Measurements from ENCODE around the gene GALNT6. TPM values are rescaled to one million over a fixed set of nuclear protein-coding genes. Genes with fewer than 3 reads are reported as not detected.
A peak's percentile ranks its signal among the peaks of the same experiment; 100 is the strongest.

Gene GALNT6
- polyA plus RNA-seq, 2 of the 4 experiments (the other 2 are of a cell fraction): 3.6 to 4.3 TPM

DNA sequence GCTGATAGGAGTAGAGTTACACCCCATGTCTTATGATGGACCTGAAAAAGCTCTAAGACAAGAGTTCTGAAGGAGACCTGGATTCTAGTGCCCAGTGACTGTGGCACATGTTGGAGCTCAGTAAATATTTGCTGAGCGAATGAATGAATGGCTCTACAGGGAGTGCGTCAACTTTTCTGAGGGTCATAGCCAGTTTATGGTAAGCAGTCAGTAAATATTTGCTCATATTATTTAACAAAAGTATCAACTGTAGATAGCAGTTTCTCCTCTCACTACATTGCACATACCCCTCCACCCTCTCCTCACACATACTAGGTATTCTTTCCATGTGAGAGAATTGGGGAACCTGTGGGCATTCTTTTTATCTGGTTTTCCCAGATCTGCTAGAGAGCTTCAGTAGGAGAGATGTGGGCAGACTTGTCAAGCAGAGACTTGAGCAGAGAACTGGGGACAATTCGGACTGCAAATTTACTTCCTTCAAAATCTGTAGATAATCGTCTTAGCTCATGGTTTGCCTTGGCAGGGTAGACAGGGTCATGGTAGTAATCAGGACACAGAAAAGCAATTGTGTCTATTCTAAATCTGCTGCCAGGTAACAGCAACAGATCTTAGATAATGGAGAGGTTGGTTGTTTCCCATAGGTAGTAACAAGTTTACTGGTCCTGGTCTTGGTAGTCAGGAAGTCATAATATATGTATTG, 39.1 kb upstream of the GALNT6 start:
- ATAC-seq (peak in 1 of 2 experiments; percentile 41; a peak in 3 of 6 replicates), FAIRE-seq (no peak), DNase-seq (ENCODE audit: low read depth in 1 of 2, low spot score in 1 of 2) (peak in 1 of 2 experiments; percentile 36)
- POLR2A ChIA-PET: no interaction called here
- Histone ChIP-seq H3K9me3 (no peaks in the 10 kb centered on the region), H3K4me1 (0 out of 3 replicates have a peak, but pooled peaks cover 7% of the 10 kb centered on the region), H3K27ac (no peak overlapping the region), H3K4me3 (no peak overlapping the region), H3K4me2 (0 out of 3 replicates have a peak overlapping the region, but pooled peaks have one; percentile 15)
- CTCF ChIA-PET: interaction anchor here (0.5 to 4.8 kb wide), 7 partner anchors 9 to 445 kb away, joined by 3 to 28 read pairs (median 7); no protein-coding TSS in a partner anchor
- TF ChIP-seq POLR2A (IDR thresholded peaks at IDR 0.05; ENCODE audit: low read length) (no peak), CHD4 (IDR thresholded peaks at IDR 0.05; ENCODE audit: borderline replicate concordance) (no peak), TP53 (CRISPR knock-in tag; IDR thresholded peaks at IDR 0.05) (no peak), KDM5A (IDR thresholded peaks at IDR 0.05) (no peak), BHLHE40 (IDR thresholded peaks at IDR 0.05; ENCODE audit: low read depth, low read length) (no peak), RFX5 (IDR thresholded peaks at IDR 0.05) (no peak), RAD21 (conservative IDR thresholded peaks at IDR 0.05 in 1 of 2, IDR thresholded peaks at IDR 0.05 in 1 of 2) (no peak), EP300 (IDR thresholded peaks at IDR 0.05) (no peak), SMC3 (IDR thresholded peaks at IDR 0.05) (no peak), ESRRA (IDR thresholded peaks at IDR 0.05; ENCODE audit: borderline replicate concordance, low read length) (no peak)
- TF ChIP-seq, protein P1, sequence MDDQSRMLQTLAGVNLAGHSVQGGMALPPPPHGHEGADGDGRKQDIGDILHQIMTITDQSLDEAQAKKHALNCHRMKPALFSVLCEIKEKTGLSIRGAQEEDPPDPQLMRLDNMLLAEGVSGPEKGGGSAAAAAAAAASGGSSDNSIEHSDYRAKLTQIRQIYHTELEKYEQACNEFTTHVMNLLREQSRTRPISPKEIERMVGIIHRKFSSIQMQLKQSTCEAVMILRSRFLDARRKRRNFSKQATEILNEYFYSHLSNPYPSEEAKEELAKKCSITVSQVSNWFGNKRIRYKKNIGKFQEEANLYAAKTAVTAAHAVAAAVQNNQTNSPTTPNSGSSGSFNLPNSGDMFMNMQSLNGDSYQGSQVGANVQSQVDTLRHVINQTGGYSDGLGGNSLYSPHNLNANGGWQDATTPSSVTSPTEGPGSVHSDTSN (IDR thresholded peaks at IDR 0.05): no peak
- TF ChIP-seq, protein P2, sequence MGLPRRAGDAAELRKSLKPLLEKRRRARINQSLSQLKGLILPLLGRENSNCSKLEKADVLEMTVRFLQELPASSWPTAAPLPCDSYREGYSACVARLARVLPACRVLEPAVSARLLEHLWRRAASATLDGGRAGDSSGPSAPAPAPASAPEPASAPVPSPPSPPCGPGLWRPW (IDR thresholded peaks at IDR 0.05): no peak
- TF ChIP-seq, protein P3, sequence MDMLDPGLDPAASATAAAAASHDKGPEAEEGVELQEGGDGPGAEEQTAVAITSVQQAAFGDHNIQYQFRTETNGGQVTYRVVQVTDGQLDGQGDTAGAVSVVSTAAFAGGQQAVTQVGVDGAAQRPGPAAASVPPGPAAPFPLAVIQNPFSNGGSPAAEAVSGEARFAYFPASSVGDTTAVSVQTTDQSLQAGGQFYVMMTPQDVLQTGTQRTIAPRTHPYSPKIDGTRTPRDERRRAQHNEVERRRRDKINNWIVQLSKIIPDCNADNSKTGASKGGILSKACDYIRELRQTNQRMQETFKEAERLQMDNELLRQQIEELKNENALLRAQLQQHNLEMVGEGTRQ (IDR thresholded peaks at IDR 0.05): no peak
- TF ChIP-seq, protein P4, sequence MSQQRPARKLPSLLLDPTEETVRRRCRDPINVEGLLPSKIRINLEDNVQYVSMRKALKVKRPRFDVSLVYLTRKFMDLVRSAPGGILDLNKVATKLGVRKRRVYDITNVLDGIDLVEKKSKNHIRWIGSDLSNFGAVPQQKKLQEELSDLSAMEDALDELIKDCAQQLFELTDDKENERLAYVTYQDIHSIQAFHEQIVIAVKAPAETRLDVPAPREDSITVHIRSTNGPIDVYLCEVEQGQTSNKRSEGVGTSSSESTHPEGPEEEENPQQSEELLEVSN (IDR thresholded peaks at IDR 0.05; ENCODE audit: borderline replicate concordance, low read depth): no peak
- 19% methylated on average over 4 of the region's 4 CpGs for WGBS (ENCODE audit: missing lambda C conversion rate)

DNA sequence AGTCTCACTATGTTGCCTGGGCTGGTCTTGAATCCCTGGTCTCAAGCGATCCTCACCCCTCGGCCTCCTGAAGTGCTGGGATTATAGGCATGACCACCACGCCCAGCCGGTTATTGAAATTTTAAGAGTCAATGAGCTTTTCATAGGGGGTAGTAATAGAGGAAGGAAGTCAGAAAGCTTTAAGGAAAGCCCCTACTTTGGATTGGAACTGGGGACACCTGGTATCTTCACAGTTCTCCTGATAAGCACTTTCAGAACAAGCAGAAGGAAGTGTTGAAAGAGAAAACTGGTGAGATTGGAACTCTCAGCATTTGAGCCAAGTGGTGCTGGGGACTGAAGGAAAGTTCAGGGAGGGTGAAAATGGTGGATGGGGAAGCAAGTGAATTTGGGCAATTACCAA, 38.5 kb upstream of the GALNT6 start:
- WGBS (ENCODE audit: missing lambda C conversion rate): 92% methylated on average over 4 of the region's 4 CpGs
- no peak overlapping the region for H3K4me3 ChIP-seq
- DNase-seq (ENCODE audit: low read depth in 1 of 2, low spot score in 1 of 2) (no peak), FAIRE-seq (no peak), ATAC-seq (no peak)
- TF ChIP-seq RNF2 (IDR thresholded peaks at IDR 0.05; ENCODE audit: borderline replicate concordance, low read depth) (no peak), MAZ (IDR thresholded peaks at IDR 0.05; ENCODE audit: borderline replicate concordance, low read depth, low read length) (no peak), HDAC2 (IDR thresholded peaks at IDR 0.05) (no peak), ZNF302 (CRISPR knock-in tag; IDR thresholded peaks at IDR 0.05) (no peak)
- no peak overlapping the region for H3K27ac ChIP-seq
- H3K9me3 ChIP-seq: no peaks in the 10 kb centered on the region
- POLR2A ChIA-PET: no interaction called here
- CTCF ChIA-PET: interaction anchor here (0.5 to 4.8 kb wide), 10 partner anchors 9 to 1422 kb away, joined by 3 to 28 read pairs (median 5); no protein-coding TSS in a partner anchor
- H3K4me1 ChIP-seq: 0 out of 3 replicates have a peak, but pooled peaks cover 7% of the 10 kb centered on the region
- H3K4me2 ChIP-seq: no peak overlapping the region

DNA sequence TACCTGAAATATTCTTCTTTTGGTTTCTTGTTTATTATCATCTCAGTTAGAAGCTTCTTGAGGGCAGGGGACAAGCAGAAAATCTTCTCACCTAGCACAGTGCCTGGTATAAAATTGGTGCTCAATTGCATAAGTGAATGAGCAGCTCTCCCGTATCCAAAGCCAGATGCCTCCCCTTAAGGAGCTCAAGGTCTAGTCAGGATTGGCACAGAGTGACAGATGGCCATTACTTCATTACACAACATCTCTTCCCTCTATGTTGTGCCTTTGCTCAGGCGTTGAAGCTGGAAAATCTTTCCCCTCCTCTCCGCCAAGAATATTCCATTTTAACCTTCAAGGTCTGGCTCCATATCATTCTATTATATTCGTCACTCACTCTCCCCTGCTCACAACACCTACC, 37.0 kb upstream of the GALNT6 start:
- CTCF ChIA-PET: interaction anchor here (0.6 to 4.8 kb wide), 10 partner anchors 11 to 496 kb away, joined by 3 to 28 read pairs (median 5); a partner anchor contains a TSS
- WGBS (ENCODE audit: missing lambda C conversion rate): 76% methylated on average over 4 of the region's 4 CpGs
- FAIRE-seq: no peak
- no peak for TF ChIP-seq MYC (IDR thresholded peaks at IDR 0.05; ENCODE audit: borderline replicate concordance, low read length)
- TF ChIP-seq HDAC2 (IDR thresholded peaks at IDR 0.05): no peak
- no peak for TF ChIP-seq FOSL2 (IDR thresholded peaks at IDR 0.05)
- TF ChIP-seq FOSL2 (CRISPR knock-in tag; IDR thresholded peaks at IDR 0.05): no peak
- TF ChIP-seq EP300 (IDR thresholded peaks at IDR 0.05): no peak
- TF ChIP-seq, protein P4 (IDR thresholded peaks at IDR 0.05; ENCODE audit: borderline replicate concordance, low read depth): no peak
- no peak for TF ChIP-seq JUN (IDR thresholded peaks at IDR 0.05)
- no peak for TF ChIP-seq EHMT2 (IDR thresholded peaks at IDR 0.05; ENCODE audit: low read depth)
- TF ChIP-seq, protein P5, sequence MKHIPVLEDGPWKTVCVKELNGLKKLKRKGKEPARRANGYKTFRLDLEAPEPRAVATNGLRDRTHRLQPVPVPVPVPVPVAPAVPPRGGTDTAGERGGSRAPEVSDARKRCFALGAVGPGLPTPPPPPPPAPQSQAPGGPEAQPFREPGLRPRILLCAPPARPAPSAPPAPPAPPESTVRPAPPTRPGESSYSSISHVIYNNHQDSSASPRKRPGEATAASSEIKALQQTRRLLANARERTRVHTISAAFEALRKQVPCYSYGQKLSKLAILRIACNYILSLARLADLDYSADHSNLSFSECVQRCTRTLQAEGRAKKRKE (CRISPR knock-in tag; IDR thresholded peaks at IDR 0.05; ENCODE audit: low read depth): no peak
- TF ChIP-seq FOXS1 (CRISPR knock-in tag; IDR thresholded peaks at IDR 0.05): no peak
- TF ChIP-seq ZFP36 (IDR thresholded peaks at IDR 0.05; ENCODE audit: borderline replicate concordance, partially characterized antibody): no peak
- TF ChIP-seq RCOR1 (IDR thresholded peaks at IDR 0.05; ENCODE audit: low read depth, low read length): no peak
- TF ChIP-seq CHD4 (IDR thresholded peaks at IDR 0.05; ENCODE audit: borderline replicate concordance): no peak
- no peak for TF ChIP-seq RAD21 (conservative IDR thresholded peaks at IDR 0.05 in 1 of 2, IDR thresholded peaks at IDR 0.05 in 1 of 2)
- TF ChIP-seq HEYL (CRISPR knock-in tag; IDR thresholded peaks at IDR 0.05): no peak
- TF ChIP-seq, protein P1 (IDR thresholded peaks at IDR 0.05): no peak

More for the DNA sequence above, 37.0 kb upstream of the GALNT6 start:
- H3K4me3 ChIP-seq: no peak overlapping the region
- ATAC-seq (no peak), DNase-seq (ENCODE audit: low read depth in 1 of 2, low spot score in 1 of 2) (no peak)
- H3K4me1 ChIP-seq: peaks cover 11% of the 10 kb centered on the region
- POLR2A ChIA-PET: no interaction called here
- no peak overlapping the region for H3K27ac ChIP-seq
- H3K9me3 ChIP-seq: no peaks in the 10 kb centered on the region
- no peak overlapping the region for H3K4me2 ChIP-seq
